Non-pigmented ciliary epithelial cell (primary cell): ENCODE data around the gene AGPAT4.
A peak's percentile ranks its signal among the peaks of the same experiment; 100 is the strongest.

Source experiments
- DNase-seq: peaks from one replicate; pipeline ENCODE4 v3.0.0-alpha.2; 2010; ENCODE audit warnings: low read depth

Gene AGPAT4

DNA sequence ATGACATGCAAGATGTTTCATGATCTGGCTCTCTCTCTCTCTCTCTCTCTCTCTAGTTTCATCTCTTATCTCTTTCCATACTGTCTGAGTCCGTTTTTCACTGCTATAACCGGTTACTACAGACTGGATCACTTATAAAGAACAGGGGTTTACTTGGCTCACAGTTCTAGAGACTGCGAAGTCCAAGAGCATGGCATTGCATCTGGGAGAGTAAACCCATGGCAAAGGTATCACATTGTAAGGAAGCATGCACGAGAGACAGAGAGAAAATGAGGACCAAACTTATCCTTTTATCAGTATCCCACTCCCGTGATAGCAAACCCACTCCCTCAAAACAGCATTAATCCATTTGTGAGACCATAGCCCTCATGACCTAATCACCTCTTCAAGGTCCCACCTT lies 7.2 kb upstream of the AGPAT4 start:
- DNase-seq: no peak

DNA sequence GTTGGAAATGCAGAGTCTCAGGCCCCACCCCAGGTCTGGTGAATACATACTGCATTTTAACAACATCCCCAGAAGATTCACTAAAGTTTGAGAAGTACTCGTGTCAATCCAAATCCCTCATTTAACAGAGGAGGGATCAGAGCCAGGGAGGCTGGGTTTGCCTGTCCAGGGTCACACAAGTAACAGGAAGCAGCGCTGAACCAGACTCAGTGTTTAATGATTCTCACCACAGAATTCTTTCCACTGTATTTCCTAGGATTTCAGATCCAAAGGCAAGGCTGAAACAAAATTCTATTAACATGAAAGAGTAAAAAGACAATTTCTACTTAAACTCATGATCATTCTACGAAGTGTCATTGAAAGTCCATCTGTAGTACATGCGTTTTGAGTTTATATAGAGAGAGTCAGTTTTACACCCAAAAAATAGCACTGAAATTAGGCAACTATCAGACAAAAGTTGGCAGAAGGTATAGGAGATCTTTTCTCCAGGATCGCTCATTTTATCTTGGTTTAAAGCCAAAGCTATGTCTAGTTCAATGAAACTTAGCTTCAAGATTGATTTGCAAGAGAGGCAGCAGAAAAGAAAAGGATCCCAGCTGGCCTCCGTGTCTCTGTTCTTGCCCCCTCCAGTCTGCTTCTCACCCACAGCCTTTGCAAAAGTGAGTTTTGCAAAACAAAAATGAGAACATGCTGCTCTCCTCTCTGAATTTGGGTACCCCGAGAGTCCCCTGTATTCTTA lies 6.0 kb upstream of the AGPAT4 start:
- DNase-seq: no peak

DNA sequence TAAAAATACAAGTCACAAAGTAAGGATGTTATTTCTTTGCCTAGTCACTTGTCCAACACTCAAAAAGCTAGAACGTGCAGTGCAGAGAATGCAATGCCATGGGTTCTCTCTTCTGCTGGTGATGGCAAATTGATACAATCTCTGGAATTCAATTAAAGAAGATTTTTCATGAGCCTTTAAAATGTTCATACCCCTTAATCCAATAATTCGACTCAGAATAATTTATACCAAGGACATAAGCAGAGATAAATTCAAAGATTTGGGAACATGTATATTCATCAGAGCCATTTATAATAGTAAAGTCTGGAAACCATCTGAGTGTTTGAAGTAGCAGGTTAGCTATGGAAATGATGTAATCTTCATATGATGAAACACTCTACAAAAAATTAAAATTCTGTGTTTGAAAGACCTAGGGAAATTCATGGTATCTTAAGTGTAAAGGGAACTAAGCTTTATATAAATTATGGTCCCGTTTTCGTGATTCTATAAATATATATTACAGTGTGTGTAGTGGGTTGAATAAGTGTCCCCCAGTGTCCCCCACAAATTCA lies 2.8 kb upstream of the AGPAT4 start:
- no peak for DNase-seq

DNA sequence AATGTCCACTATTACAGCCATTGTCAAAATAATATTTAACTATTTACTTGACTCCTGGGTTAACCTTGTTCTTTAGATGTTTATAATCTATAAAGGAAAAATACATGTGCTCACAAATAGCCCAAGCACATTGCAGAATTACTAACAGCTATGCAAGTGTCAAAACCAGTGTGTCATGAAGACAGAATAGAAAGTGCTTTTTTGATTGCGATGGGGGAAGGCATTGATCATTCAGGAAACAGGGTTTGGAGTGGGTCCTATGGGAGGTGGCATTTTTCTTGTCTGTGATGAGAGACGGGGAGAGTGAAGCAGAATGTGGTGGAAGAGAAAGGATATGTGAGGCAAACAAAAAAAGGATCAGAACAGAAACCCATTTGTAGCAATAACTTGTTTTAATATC lies 1.0 kb upstream of the AGPAT4 start:
- DNase-seq: no peak

DNA sequence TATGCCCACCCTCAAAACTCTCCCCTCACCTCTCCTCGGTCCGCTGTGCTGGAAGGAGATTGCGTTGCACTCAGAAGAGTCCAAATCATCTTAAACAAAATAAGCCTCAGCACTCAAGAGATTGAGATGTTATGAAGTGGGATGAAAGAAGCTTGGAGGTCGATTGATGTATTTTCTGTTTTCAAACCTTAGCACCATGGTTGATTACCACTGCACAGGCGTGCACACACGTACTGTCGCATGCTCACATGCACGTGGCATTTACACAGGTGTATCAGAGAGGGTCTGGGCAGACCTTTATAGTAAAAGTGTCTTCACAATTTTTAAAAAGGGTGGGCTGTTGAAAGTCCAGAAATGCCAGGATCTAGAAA lies 612 bp upstream of the AGPAT4 start:
- no peak for DNase-seq

DNA sequence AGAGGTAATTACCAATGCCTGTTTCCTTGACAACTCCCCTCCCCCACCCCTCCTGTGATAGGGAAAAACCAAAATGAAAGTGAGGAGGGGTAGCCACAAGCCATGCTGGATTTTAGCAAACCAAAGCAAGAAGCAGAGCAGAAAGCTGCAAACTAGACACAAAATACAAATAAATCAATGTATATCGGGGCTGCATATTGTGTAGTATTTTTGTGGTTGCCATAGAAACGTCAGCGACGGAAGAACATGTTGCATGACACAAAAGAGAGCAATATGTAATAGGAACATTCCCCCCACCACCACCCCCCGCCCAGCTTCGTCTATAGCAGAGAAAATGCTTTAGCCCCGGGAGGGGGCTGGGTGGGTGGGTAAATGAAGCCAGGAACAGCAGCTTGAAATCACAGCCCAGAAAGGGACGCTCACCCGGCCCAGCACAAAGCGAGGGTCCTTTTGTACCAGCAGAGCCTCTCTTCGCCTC lies 548 bp downstream of the AGPAT4 start:
- DNase-seq: no peak

DNA sequence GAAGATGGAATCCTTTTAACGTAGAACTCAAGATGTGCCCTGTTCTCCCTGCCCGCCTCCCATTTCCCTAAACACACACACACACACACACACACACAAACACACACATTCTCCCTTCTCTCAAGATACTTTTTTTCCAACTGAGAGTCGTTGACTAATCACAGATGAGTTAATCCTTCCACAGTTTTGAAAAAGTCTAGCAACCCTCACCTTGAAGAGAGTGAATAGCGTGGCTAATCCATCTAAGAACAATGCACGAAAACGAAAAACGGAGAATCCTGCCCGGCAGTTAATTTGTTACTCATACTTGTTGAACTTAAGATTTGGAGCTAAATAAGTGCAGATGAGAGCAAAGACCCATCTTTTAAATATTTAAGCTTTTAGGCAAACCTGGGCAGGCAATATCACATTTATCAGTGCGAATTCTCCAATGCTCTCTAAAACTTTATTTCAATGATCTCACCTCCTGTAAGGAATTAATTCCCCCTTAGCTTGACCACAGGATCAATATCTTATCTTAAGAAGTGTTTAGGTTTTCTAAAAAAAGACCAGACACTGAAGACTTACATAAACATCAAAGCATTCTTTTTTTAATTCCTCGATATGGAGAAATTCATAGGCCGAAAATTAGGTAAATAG lies 1.1 kb downstream of the AGPAT4 start:
- no peak for DNase-seq

DNA sequence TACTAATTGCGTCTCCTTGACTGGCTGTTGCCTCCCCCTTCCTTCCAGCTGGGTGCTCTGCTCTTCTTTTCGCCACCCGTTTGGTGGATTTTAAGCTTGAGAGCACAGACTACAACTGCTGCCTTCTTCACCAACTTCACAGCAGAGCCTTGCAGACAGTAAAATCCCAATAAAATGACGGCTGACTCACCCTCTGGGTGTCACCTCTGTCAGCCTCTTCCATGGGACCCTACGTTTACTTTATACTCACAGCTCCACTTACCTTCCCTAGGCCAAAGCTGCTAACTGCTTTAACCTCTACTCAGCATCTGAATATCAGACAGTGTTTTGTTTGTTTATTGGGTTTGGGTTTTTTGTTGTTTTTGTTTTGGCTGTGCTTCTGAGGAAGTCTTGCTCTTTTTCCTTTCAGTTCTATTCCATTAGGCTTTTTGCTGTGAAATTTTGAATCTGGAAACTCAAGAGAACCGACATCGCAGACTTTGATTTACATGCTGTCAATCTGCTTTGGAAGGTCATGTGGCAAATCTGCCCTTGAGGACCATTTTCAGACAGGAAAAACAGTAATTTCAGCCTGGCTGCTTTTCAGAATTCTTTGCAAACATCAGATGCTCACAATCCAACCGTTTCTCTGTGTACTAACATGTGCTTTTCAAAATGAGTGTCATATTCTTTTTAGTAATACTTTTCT lies 2.4 kb downstream of the AGPAT4 start:
- no peak for DNase-seq

DNA sequence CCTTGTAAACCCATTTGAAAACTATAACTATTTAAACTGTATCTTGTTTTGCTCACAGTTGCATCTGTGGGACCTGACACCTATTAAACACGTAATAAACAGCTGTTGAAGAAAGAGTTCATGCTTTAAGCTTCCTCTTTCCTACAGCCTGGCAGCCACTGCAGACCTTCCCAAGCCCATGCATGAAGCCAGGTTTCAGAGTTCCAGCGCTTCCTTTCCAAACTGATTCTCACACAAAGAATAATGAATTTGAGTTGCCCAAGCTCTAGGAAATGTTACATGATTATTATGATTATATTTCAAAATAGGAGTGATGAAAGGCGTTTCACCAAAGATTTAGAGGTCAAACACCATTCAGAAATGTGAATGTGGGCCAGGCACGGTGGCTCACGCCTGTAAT lies 3.7 kb downstream of the AGPAT4 start:
- DNase-seq: no peak

DNA sequence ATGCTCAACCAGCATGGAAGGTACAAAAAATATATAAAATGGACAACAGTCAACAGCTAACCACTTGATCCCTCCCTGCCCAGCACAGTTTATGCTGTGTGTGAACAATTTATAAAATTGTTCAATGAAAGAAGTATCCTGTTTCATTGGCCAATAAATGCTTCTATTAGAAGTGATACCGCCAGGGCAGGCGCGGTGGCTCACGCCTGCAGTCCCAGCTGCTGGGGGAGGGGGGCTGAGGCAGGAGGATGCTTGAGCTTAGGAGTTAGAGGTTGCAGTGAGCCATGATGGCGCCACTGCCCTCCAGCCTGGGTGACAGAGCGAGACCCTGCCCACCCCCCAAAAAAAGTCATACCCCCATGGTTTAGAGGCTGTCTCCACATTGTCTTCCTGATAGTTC lies 4.6 kb downstream of the AGPAT4 start:
- DNase-seq: no peak

DNA sequence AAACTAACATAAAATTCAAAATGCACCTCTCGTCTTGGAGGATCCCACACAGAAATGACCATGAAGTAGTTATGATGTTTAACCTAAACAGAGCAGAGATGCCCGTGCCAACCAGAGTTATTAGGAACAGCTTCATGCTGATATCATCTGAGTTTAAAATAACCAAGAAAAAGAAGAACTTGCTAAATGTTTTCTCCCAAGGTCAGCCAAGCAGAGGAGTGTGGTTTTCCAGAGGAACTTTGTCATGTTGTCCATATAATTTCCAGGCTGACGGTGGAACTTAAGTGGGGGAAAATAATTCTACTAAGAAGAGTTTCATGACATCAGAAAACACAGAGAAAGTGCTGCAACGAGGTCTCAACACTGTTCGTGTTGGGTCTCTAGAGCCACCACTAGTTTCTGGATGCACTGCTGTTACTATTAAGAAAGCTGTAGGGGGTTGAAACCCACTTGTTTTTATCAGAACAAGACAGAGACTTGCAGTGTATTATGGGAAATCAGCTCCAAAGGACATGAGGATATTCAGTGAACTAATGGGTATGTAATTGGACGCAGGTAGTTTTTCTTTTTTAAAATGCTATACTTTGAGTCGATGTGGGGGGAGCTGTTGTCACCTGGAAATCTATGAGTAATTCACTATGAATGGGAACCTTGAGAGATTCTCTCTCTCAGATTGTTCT lies 5.2 kb downstream of the AGPAT4 start:
- no peak for DNase-seq

DNA sequence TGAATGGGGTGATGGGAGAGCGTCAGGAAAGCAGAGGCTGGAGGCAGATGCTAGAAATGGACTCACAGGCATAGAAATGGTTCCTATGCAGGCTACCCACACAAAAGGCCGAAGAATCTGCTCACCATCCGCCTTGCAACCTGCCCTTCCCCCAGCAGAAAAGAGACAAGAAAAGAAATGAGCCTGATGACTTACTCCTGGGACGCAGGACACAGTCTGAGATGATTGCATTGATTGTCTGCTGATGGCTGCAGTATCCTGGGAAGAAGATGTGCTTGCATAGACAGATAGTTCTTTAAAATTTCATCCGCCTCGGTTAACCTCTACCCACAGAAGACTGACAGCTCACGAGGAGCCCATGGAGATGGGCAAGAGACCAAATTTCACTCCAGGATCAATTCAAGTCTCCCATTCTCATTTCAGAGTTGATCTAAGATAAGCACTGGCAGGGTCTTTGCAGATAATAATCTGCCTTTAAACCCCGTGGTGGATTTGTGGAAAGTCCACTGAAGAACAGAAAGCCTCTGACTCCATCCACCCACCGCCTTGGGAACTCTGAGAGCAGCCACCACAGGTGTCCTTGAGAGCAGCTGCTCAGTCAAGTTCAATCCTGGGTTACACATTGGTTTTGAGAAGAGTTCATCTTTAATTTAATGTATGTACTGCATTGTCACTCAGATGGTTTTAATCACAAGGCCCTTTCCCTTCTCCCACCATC lies 7.2 kb downstream of the AGPAT4 start:
- DNase-seq: no peak

DNA sequence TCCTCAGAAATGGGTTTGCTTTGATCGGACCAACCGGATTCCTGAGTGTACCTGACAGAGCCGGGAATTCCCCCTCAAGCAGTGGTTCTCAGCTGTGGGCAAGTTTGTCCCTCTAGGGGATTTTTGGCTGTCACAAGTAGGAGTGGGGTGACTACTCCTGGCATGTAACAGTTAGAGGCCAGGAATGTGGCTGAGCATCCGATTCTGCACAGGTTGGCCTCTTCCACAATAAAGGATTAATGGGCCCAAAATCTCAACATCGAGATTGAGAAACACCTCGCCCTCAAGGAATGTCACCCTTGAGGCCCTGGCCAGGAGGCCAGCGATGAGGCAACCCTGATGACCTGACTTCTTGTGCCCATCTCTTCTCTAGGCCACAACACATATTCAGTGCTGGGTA lies 7.9 kb downstream of the AGPAT4 start:
- DNase-seq: no peak

DNA sequence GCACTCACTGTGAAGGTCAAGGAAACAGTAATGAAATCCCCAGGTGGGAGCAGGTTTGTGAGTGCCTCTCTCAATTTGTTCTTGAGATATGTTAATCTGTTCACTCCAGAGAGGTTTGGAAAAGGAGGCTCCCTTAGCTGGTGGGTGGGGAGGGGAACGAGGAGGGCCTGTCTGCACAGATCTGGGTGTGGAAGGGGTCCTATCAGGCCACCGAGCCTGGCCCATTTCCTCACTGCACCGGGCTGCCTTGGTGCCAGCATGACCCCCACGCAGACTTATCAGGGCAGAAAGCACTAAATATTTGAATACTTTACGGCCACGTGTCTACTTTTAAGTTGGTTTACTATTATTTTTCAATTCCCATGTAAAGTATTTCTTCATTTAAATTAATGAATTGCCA lies 8.3 kb downstream of the AGPAT4 start:
- no peak for DNase-seq

DNA sequence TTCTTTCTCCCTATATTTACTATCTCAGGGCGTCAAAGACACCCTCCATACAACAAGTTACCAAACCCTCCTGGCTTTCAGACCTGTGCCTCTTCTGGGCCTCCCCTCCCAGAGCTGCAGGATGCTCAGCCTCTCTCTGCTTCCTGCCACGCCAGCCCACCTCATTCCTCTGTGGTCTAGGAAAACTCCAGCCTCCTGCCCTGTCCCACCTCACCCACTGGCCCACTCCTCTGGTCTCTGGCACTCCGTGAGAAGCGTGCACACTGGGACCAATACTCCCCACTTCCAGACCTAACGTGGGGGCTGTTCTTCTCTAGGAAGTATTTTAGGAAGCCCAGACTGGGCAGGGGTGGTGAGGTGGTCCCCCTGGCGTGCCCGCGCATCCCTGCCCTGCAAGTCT lies 9.7 kb downstream of the AGPAT4 start:
- DNase-seq: no peak

DNA sequence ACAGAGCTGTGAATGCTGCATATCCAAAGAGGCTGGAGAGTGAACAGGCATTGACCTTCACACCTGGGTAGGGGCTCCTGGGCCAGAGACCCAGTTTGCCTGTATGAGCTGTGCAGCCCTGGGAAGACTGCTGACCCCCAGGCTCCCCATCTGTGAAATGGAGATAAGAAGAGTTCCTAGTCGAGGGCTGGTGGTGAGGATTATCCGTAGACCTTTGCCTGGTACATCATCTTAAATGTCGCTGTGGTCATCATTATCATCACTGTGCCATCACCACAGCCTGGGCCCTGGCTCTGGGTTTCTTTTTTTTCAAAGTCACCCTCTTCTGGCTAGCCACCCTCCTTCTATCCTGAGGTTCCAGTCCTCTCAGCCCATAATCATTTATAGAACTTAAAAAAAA lies 12.0 kb downstream of the AGPAT4 start:
- DNase-seq: no peak

DNA sequence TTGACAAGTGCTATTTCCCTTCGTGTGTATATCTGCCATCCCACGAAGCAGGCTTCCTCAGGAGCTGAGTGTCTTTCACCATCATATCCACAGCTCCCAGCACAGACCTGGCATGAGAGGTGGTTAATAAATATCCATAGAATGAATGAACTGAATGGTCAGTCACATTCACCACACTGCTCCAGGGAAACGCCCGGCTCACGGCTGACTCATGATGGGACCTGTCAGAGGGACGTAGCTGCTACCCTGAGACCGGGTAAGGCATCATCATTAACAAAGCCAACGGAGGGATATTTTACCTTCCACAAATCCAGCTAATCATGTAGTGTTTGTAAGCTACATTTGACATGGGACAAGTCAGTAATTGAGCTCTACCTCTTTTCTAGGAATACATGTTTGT lies 12.5 kb downstream of the AGPAT4 start:
- no peak for DNase-seq

DNA sequence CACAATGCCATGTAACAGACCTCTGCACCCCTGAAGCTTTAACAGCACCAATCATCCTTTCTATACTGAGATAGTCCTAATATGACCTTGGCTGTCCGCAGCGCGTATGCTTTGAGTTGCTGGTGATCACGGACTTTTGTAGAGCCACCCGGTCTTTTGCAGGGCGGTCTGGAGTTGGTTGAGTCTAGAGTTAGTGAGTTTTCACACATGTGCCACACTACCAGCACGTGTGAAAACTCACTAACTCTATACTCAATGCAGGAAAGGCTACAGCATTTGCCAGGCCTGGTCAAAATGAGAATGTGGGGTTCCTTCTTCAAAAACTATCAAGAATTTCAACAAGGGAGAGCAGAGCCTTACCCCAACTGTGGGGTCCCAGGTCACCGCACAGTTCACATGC lies 14.6 kb downstream of the AGPAT4 start:
- DNase-seq: no peak

DNA sequence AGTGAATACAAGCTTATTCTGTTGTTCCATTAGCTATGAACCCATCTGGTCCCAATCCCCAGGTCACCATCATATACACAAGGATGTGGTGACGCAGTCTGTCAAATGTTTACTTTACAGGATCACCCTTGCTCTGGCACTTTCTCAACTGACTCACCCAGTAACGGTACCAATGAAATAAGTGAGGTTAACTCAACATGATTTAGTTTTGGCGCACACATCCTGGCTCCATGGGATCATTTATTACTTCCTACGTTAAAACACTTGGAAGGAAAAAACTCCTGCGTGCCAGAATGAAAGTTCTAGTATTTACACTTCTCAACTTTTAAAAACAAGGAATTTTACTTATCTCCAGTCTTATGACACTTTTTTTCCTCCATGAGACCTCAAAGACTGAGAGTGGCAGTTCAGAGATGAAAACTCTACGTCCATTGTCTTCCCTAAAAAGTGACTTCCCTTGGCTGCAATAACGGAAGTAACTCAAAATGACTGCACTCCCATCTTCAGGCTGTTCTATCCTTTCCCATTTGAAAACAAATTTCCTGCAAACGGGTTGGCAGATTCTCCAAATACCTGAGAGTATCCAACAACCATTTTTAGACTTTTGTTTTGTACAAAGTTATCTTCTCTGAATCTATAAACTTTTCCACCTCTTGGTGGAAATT lies 15.9 kb downstream of the AGPAT4 start:
- DNase-seq: peak; percentile 85

DNA sequence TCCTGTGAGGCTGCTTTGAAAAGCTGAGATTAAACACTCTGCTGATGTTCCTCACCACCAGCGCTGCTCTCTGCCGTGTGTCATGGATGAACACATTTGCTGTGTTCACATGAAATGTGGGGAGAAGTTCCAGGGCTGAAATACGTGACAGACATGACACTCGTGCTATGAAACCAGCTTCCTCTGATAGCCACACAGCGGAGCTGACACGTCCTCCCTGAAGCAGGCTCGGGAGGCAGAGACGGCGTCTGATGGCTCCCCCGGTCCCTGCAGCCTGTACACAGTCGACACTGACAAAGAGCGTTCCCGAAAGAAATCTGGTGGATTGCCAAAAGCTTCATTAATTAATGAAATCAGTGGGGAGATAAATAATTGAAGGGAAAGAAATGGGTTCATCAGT lies 17.5 kb downstream of the AGPAT4 start:
- no peak for DNase-seq

DNA sequence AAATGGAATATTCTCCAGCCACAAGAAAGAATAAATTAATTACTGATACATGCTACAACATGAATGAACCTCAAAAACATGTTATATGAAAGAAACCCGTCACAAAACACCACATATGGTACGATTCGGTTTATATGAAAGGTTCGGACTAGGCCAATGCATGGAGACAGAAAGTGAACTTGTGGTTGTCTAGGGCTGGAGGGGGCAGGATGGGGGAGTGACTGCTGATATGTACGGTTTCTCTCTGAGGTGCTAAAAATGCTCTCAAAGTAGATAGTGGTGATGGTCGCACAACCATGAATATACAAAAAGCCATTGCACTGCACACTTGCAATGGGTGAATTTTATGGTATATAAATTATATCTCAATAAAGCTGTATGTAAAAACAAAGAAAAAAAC lies 18.3 kb downstream of the AGPAT4 start:
- DNase-seq: no peak
